Posterior vena cava (tissue), 2 donors: ENCODE results near the gene MYO10. TPM values are rescaled to one million over a fixed set of nuclear protein-coding genes. Genes with fewer than 3 reads are reported as not detected.
A peak's percentile ranks its signal among the peaks of the same experiment; 100 is the strongest.

Experiments used
- DNase-seq: peaks from one replicate; pipeline ENCODE4 v3.0.0-alpha.2; 2020; ENCODE audit warnings: low spot score
- intact Hi-C, 2 donors: fragments of 100-400 bp; cut with DNase I; formaldehyde crosslinking; loops; one replicate each; pipeline versions ENCODE4 v1.14.1 to v1.14.2; 2022 to 2023
- total RNA-seq, 2 donors: library from RNA; stranded (reverse); fragmentation: NEBNext Ultra II Directional; extraction: Animal tissue kit (Norgen Biotek cat#: 25700); gene quantifications; one replicate each; pipeline ENCODE4 v1.2.1, GENCODE V29; 2021
- donor health status: DM: yes; HTN: yes; CAD: no.
- donor health status: DM: yes; HTN: yes; CAD: no.

MYO10 gene
- total RNA-seq, 2 donors from 2014 or later, result 8.5 to 11.2 TPM

GRCh38 chr5:16628376-16628775 is 307.7 kb downstream of the MYO10 start:
- intact Hi-C loops, result no loop called here
- DNase-seq, result no peak

GRCh38 chr5:16626696-16627264 is 309.3 kb downstream of the MYO10 start:
- DNase-seq, result no peak
- intact Hi-C loops, result no loop called here

GRCh38 chr5:16625096-16625495 is 311.0 kb downstream of the MYO10 start:
- intact Hi-C loops, result no loop called here
- DNase-seq, result no peak

GRCh38 chr5:16619136-16619535 is 317.0 kb downstream of the MYO10 start:
- intact Hi-C loops, result no loop called here
- DNase-seq, result no peak

GRCh38 chr5:16618138-16618897 is 317.8 kb downstream of the MYO10 start:
- intact Hi-C loops, result no loop called here
- no peak for DNase-seq

- no peak for DNase-seq
- intact Hi-C loops, result no loop called here
Observed at GRCh38 chr5:16617274-16617968, 318.7 kb downstream of the MYO10 start.

- DNase-seq, result peak; percentile 86
- intact Hi-C loops, result no loop called here
Observed at GRCh38 chr5:16616536-16617273, 319.4 kb downstream of the MYO10 start, which contains the start of gene RETREG1. Gene RETREG1, minus strand, starts transcription at chr5:16616997. Its CDS starts 26 bp downstream, at chr5:16616971.

GRCh38 chr5:16615741-16616535 is 320.1 kb downstream of the MYO10 start:
- intact Hi-C loops, result no loop called here
- DNase-seq, result no peak

- intact Hi-C loops, result no loop called here
- no peak for DNase-seq
Observed at GRCh38 chr5:16612007-16612406, 324.1 kb downstream of the MYO10 start.
